Breast epithelium (tissue), 4 donors: ENCODE results near the gene PDE4C. TPM values are rescaled to one million over a fixed set of nuclear protein-coding genes. Genes with fewer than 3 reads are reported as not detected.

Experiments
- DNase-seq, 2 donors: peaks; one replicate each; pipeline ENCODE4 v3.0.0-alpha.2; 2019; ENCODE audit warnings: low spot score in 2 of 2
- H3K27ac ChIP-seq, 2 donors: fragments of 200-600 bp; sonication (generic) in 1 of 2; one replicate each; pipeline ENCODE4 v1.5.1; 2016 to 2019; ENCODE audit warnings: mild to moderate bottlenecking in 1 of 2
- H3K27me3 ChIP-seq, 2 donors: fragments of 200-600 bp; sonication (generic) in 1 of 2; one replicate each; pipeline versions ENCODE4 v1.5.1 to v1.6.0; 2017 to 2019; ENCODE audit warnings: control low read depth in 1 of 2, mild to moderate bottlenecking in 1 of 2
- H3K36me3 ChIP-seq: fragments of 200-600 bp; one replicate; pipeline ENCODE4 v1.5.1; 2019
- H3K4me1 ChIP-seq, 2 donors: fragments of 200-600 bp; sonication (generic); one replicate each; pipeline ENCODE4 v1.5.1; 2016 to 2019; ENCODE audit warnings: control low read depth in 1 of 2
- H3K4me3 ChIP-seq, 3 donors: fragments of 200-600 bp; sonication (generic); 1 replicate in 2 of 3; 2 replicates in 1 of 3; pipeline ENCODE4 v1.5.1; 2016 to 2019; ENCODE audit warnings: mild to moderate bottlenecking in 3 of 3, moderate library complexity in 2 of 3
- H3K9me3 ChIP-seq, 2 donors: fragments of 200-600 bp; sonication (generic) in 1 of 2; one replicate each; pipeline ENCODE4 v1.5.1; 2016 to 2019; ENCODE audit warnings: control low read depth in 1 of 2
- CTCF ChIP-seq, 3 donors: fragments of 450-650 bp; IDR thresholded peaks; one replicate each; pipeline ENCODE4 v1.5.1; 2016 to 2017; ENCODE audit warnings: antibody characterized with exemption in 3 of 3, mild to moderate bottlenecking in 3 of 3, moderate library complexity in 3 of 3
- POLR2A ChIP-seq: fragments of 450-650 bp; IDR thresholded peaks from one replicate; pipeline ENCODE4 v1.6.1; 2016; ENCODE audit warnings: antibody characterized with exemption, mild to moderate bottlenecking, moderate library complexity
- POLR2AphosphoS5 ChIP-seq, 3 donors: sonication (generic); formaldehyde crosslinking; IDR thresholded peaks; one replicate each; pipeline ENCODE4 v1.6.1; 2017; ENCODE audit warnings: antibody characterized with exemption in 3 of 3
- intact Hi-C: fragments of 100-400 bp; cut with DNase I; formaldehyde crosslinking; loops from one replicate; pipeline ENCODE4 v1.15.1; 2023; ENCODE audit warnings: low total_unique reads
- total RNA-seq, 3 donors: library from RNA; depleted of rRNA; stranded (reverse); fragments of >200 nt; gene quantifications; one replicate each; pipeline ENCODE4 v1.1.0, GENCODE V29; 2016

The PDE4C gene
- total RNA-seq, 3 donors from 2014 or later, result 0.33 to 1.3 TPM; not detected in 1

- Histone ChIP-seq H3K36me3 (no peaks in the 10 kb centered on the region), H3K4me3 (no peak overlapping the region), H3K27ac (no peak overlapping the region), H3K4me1 (peaks cover under 1 to 6% of the 10 kb centered on the region in 2 donors), H3K9me3 (no peaks in the 10 kb centered on the region), H3K27me3 (no peaks in the 10 kb centered on the region)
- TF ChIP-seq POLR2AphosphoS5 (IDR thresholded peaks at IDR 0.05) (no peak), CTCF (IDR thresholded peaks at IDR 0.05) (no peak), POLR2A (no peak)
- intact Hi-C loops, result no loop called here
- DNase-seq, result no peak
These were observed 28.9 kb downstream of the PDE4C start for GRCh38 chr19:18197306-18197705.

DNA sequence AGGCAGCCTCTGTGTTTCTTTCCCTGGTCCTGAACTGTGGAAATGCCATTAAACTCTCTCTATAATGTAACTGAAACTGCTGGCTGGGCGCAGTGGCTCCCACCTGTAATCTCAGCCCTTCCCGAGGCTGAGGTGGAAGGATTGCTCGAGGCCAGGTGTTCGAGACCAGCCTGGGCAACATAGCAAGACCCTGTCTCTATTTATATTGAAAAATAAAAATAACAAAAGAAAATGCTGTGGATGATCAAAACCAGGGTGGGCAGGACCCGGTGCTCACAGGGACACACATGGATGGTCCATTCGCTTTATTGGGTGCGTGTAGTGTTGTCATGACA lies 29.8 kb downstream of the PDE4C start:
- no peak overlapping the region for H3K27ac ChIP-seq
- TF ChIP-seq POLR2AphosphoS5 (IDR thresholded peaks at IDR 0.05) (no peak), POLR2A (no peak), CTCF (IDR thresholded peaks at IDR 0.05) (no peak)
- no peaks in the 10 kb centered on the region for H3K36me3 ChIP-seq
- no peak for DNase-seq
- H3K4me3 ChIP-seq, result no peak overlapping the region
- H3K9me3 ChIP-seq, result no peaks in the 10 kb centered on the region
- peaks cover 0 to 8% of the 10 kb centered on the region in 2 donors for H3K4me1 ChIP-seq
- intact Hi-C loops, result no loop called here
- no peaks in the 10 kb centered on the region for H3K27me3 ChIP-seq

- H3K27ac ChIP-seq, result peak overlapping the region; percentile 75 to 79
- H3K9me3 ChIP-seq, result no peaks in the 10 kb centered on the region
- intact Hi-C loops, result no loop called here
- peaks cover 0 to 8% of the 10 kb centered on the region in 2 donors for H3K4me1 ChIP-seq
- H3K27me3 ChIP-seq, result no peaks in the 10 kb centered on the region
- peak in 1 of 2 donors; percentile 81 for DNase-seq
- H3K4me3 ChIP-seq, result peak overlapping the region in 2 of 3 donors; percentile 82 to 96
- H3K36me3 ChIP-seq, result no peaks in the 10 kb centered on the region
- TF ChIP-seq POLR2A (no peak), CTCF (IDR thresholded peaks at IDR 0.05) (no peak), POLR2AphosphoS5 (IDR thresholded peaks at IDR 0.05) (no peak)
These were observed 31.5 kb downstream of the PDE4C start for GRCh38 chr19:18194554-18195238.

GRCh38 chr19:18194181-18194530 lies 32.1 kb downstream of the PDE4C start:
- DNase-seq, result no peak
- intact Hi-C loops, result no loop called here
- H3K4me3 ChIP-seq, result peak overlapping the region; percentile 77 to 96 (median 82)
- H3K9me3 ChIP-seq, result no peaks in the 10 kb centered on the region
- H3K27me3 ChIP-seq, result no peaks in the 10 kb centered on the region
- peaks cover 0 to 8% of the 10 kb centered on the region in 2 donors for H3K4me1 ChIP-seq
- TF ChIP-seq CTCF (IDR thresholded peaks at IDR 0.05) (no peak), POLR2A (no peak), POLR2AphosphoS5 (IDR thresholded peaks at IDR 0.05) (no peak)
- peak overlapping the region; percentile 75 to 79 for H3K27ac ChIP-seq
- H3K36me3 ChIP-seq, result no peaks in the 10 kb centered on the region

GRCh38 chr19:18193388-18194180 lies 32.7 kb downstream of the PDE4C start:
- Histone ChIP-seq H3K9me3 (no peaks in the 10 kb centered on the region), H3K4me3 (peak overlapping the region; percentile 77 to 96 (median 82)), H3K27me3 (no peaks in the 10 kb centered on the region), H3K27ac (peak overlapping the region; percentile 88 to 95), H3K36me3 (no peaks in the 10 kb centered on the region), H3K4me1 (peaks cover 0 to 8% of the 10 kb centered on the region in 2 donors)
- no peak for DNase-seq
- intact Hi-C loops, result no loop called here
- TF ChIP-seq POLR2AphosphoS5 (IDR thresholded peaks at IDR 0.05), result no peak
- TF ChIP-seq CTCF (IDR thresholded peaks at IDR 0.05), result no peak
- TF ChIP-seq POLR2A, result no peak
